ENCODE data around the gene ZFHX2.

Gene ZFHX2

DNA sequence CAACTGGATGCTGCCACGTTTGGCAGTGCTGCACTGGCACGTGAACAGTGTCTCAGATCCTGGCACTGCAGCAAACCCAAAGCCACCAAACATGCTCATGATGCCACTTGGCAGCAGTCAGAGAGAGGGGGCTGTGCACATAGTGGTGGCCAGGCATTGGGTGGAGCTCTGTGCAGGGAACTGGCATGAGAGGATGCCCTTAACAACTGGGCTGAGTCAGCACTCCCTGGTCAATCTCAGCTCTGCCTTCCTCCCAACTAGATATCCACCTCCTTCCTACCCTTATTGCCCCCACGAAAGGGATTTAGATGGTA is 37.0 kb downstream of the ZFHX2 start:
- DNase-seq (ENCODE audit: low spot score) (no peak), ATAC-seq (ENCODE audit: low read depth) (no peak)
- Histone ChIP-seq H3K9me3 (ENCODE audit: severe bottlenecking) (no peaks in the 10 kb centered on the region), H3K4me1 (ENCODE audit: insufficient read depth, poor library complexity, severe bottlenecking) (no peaks in the 10 kb centered on the region), H3K27me3 (ENCODE audit: insufficient read depth, poor library complexity, severe bottlenecking) (no peaks in the 10 kb centered on the region), H3K27ac (ENCODE audit: poor library complexity, severe bottlenecking) (no peak overlapping the region), H3K36me3 (ENCODE audit: low read depth) (no peaks in the 10 kb centered on the region), H3K4me3 (ENCODE audit: severe bottlenecking) (no peak overlapping the region)
- TF ChIP-seq, protein P1, sequence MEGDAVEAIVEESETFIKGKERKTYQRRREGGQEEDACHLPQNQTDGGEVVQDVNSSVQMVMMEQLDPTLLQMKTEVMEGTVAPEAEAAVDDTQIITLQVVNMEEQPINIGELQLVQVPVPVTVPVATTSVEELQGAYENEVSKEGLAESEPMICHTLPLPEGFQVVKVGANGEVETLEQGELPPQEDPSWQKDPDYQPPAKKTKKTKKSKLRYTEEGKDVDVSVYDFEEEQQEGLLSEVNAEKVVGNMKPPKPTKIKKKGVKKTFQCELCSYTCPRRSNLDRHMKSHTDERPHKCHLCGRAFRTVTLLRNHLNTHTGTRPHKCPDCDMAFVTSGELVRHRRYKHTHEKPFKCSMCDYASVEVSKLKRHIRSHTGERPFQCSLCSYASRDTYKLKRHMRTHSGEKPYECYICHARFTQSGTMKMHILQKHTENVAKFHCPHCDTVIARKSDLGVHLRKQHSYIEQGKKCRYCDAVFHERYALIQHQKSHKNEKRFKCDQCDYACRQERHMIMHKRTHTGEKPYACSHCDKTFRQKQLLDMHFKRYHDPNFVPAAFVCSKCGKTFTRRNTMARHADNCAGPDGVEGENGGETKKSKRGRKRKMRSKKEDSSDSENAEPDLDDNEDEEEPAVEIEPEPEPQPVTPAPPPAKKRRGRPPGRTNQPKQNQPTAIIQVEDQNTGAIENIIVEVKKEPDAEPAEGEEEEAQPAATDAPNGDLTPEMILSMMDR (IDR thresholded peaks at IDR 0.05; ENCODE audit: poor library complexity, severe bottlenecking): no peak

GRCh38 chr14:23513818-23514643 is 37.5 kb downstream of the ZFHX2 start:
- TF ChIP-seq, protein P1 (IDR thresholded peaks at IDR 0.05; ENCODE audit: poor library complexity, severe bottlenecking): no peak
- DNase-seq (ENCODE audit: low spot score) (no peak), ATAC-seq (ENCODE audit: low read depth) (no peak)
- Histone ChIP-seq H3K27ac (ENCODE audit: poor library complexity, severe bottlenecking) (no peak overlapping the region), H3K27me3 (ENCODE audit: insufficient read depth, poor library complexity, severe bottlenecking) (no peaks in the 10 kb centered on the region), H3K9me3 (ENCODE audit: severe bottlenecking) (no peaks in the 10 kb centered on the region), H3K36me3 (ENCODE audit: low read depth) (no peaks in the 10 kb centered on the region), H3K4me1 (ENCODE audit: insufficient read depth, poor library complexity, severe bottlenecking) (no peaks in the 10 kb centered on the region), H3K4me3 (ENCODE audit: severe bottlenecking) (no peak overlapping the region)

DNA sequence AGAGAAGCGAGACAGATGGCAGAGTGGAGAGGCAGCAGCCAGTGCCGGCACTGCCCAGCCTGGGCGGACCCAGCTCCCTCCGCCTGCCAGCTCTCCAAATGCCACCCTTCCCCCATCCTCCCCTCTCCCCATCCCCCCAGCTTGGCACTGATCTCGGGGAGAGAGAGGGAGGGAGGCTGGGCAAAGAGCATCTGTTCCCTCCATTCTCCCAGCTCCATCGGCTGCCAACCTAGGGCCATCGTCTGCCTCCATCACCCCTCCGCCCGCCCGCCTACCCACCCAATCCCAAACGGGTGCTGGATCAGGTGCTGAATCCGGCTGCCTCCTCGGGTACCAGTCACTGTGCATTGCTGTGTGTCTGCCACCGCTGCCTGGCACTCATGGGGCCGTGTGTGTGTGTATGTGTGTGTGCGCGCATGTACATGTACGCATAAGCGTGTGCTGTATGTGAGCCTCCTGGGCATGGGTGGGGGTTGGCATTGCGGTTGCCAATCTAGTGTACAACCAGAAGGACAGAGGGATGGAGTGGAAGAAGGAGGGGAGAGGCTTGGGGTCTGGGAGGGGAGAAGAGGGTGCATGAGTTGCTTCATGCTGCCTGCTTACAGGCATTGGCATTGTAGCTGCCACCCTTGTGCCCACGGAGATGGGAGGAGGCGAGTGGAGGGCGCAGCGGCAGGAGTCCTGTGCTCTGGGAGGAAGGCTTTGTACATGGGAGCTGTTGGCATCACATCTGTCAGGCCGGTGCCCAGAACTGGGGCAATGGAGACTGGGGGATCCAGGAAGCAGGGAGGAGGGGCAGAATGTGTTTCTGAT is 38.4 kb downstream of the ZFHX2 start:
- TF ChIP-seq, protein P1 (IDR thresholded peaks at IDR 0.05; ENCODE audit: poor library complexity, severe bottlenecking): no peak
- no peaks in the 10 kb centered on the region for H3K36me3 ChIP-seq (ENCODE audit: low read depth)
- no peaks in the 10 kb centered on the region for H3K27me3 ChIP-seq (ENCODE audit: insufficient read depth, poor library complexity, severe bottlenecking)
- no peaks in the 10 kb centered on the region for H3K9me3 ChIP-seq (ENCODE audit: severe bottlenecking)
- no peak for ATAC-seq (ENCODE audit: low read depth)
- no peak overlapping the region for H3K27ac ChIP-seq (ENCODE audit: poor library complexity, severe bottlenecking)
- no peak overlapping the region for H3K4me3 ChIP-seq (ENCODE audit: severe bottlenecking)
- no peaks in the 10 kb centered on the region for H3K4me1 ChIP-seq (ENCODE audit: insufficient read depth, poor library complexity, severe bottlenecking)
- no peak for DNase-seq (ENCODE audit: low spot score)

- no peaks in the 10 kb centered on the region for H3K27me3 ChIP-seq (ENCODE audit: insufficient read depth, poor library complexity, severe bottlenecking)
- TF ChIP-seq, protein P1 (IDR thresholded peaks at IDR 0.05; ENCODE audit: poor library complexity, severe bottlenecking): no peak
- no peaks in the 10 kb centered on the region for H3K9me3 ChIP-seq (ENCODE audit: severe bottlenecking)
- DNase-seq (ENCODE audit: low spot score): no peak
- H3K4me1 ChIP-seq (ENCODE audit: insufficient read depth, poor library complexity, severe bottlenecking): no peaks in the 10 kb centered on the region
- H3K4me3 ChIP-seq (ENCODE audit: severe bottlenecking): no peak overlapping the region
- H3K36me3 ChIP-seq (ENCODE audit: low read depth): no peaks in the 10 kb centered on the region
- ATAC-seq (ENCODE audit: low read depth): no peak
- H3K27ac ChIP-seq (ENCODE audit: poor library complexity, severe bottlenecking): no peak overlapping the region
Measured at GRCh38 chr14:23512156-23512555, 39.4 kb downstream of the ZFHX2 start.
